Regular cardiac myocyte (primary cell): ENCODE data around the gene CPHXL2. TPM values are rescaled to one million over a fixed set of nuclear protein-coding genes. Genes with fewer than 3 reads are reported as not detected.

ENCODE experiments used
- total RNA-seq: library from RNA; depleted of rRNA; stranded (reverse); fragments of >200 nt; gene quantifications from 2 replicates; pipeline ENCODE4 v1.2.3, GENCODE V29; 2014

CPHXL2 gene
- total RNA-seq = not detected in 2 replicates

GRCh38 chr16:75676909-75677308, at the start of gene CPHXL2:
TSS of gene CPHXL2 (minus strand) at chr16:75677009. CDS start at chr16:75676999, 10 bp downstream.

DNA sequence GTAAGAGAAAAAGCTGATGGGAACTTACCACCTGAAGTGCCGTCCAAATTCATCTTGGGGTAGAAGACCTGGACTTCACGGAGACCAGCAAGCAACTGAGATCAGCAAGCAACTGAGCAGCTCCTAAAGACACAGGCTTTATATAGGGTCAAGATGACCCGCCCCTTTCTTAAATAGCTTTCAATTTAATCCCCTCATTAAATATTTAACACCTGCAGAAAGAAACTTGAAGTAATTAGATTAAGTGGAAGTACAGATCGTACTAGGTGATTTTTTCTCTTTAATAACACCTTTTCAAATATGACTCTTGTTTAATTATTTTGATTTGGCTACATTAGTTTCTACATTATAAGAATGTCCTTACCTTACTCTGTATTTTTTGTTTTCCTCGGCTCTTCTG, 49.6 kb upstream of the CPHXL2 start, which contains the start of gene CPHXL:
Gene CPHXL (minus strand): TSS at position 101 of the 400 bp plus-strand sequence. CDS start 48 bp downstream, at position 53.

DNA sequence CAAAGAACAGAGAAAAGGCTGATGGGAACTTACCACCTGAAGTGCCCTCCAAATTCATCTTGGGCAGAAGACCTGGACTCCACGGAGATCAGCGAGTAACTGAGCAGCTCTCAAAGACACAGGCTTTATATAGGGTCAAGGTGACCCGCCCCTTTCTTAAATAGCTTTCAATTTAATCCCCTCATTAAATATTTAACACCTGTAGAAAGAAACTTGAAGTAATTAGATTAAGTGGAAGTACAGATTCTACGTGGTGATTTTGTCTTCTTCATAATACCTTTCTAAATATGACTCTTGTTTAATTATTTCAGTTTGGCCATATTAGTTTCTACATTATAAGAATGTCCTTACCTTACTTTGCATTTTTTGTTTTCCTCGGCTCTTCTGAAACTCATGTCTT, 24.6 kb upstream of the CPHXL2 start, which contains the start of gene DUXB:
Gene DUXB (minus strand): TSS at position 101 of the 400 bp plus-strand sequence. CDS start 43 bp downstream, at position 58.

GRCh38 chr16:75647492-75648264, 29.1 kb downstream of the CPHXL2 start, which contains the start of the genes KARS1 and TERF2IP:
TSS of gene KARS1 (minus strand) at chr16:75647665. CDS start at chr16:75647639, 26 bp downstream.
TSS of gene TERF2IP (plus strand) at chr16:75647773. CDS start at chr16:75647883, 110 bp downstream.

DNA sequence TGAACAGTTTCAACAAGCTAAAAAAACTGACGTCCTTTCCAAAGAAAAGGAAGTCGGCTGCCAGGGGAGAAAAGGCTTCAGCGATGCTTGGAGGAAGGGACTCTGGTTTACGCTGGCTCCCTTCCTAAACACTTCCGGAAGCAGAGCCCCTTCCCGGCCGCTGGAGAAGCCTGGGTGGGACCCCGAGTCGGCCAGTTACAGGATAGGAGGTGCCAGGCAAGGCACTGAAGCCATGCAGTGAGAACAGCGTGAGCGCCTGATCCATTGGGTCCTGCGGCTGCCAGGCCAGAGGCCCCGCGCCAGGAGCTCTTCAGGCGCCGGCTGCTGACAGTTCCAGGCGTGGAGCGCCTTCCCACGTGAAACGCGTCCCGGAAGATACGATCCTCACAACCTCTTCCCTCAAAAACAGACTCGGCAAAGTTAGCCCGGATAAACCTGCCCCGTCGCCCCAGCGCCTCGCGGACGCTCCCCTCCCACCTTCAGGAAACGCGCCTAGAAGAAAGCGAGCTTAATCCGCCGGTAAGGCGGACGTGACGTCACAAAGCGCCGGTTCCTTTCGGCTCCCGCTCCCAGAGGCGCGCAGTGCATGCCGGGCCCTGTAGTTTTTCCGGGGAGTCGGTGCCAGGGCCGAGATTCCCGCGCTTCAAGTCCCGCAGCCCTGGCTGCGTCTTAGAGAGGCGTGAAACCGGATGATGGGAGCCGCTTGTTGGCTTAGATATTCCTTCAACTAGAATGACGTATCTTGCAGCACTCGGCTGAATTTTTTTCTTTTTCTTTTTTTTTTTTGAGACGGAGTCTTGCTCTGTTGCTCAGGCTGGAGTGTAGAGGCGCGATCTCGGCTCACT, 53.8 kb downstream of the CPHXL2 start, which contains the start of gene ADAT1:
Gene ADAT1 (minus strand): TSS at position 521 of the 845 bp plus-strand sequence. CDS start 2,482 bp downstream, outside the sequence.

Other genes starting within 250 kb of the CPHXL2 start
- 52.5 and 54.4 TPM in 2 replicates for gene CFDP1, start 243.5 kb downstream of the CPHXL2 start, total RNA-seq
- gene TMEM170A, start 212.3 kb downstream of the CPHXL2 start, total RNA-seq = 18.4 and 22.0 TPM in 2 replicates
- gene CHST6, start 181.6 kb downstream of the CPHXL2 start, total RNA-seq = 0.77 and 1.7 TPM in 2 replicates
- gene CHST5, start 140.9 kb downstream of the CPHXL2 start, total RNA-seq = not detected in 2 replicates
- 11.7 and 12.1 TPM in 2 replicates for gene TMEM231, start 120.8 kb downstream of the CPHXL2 start, total RNA-seq
- 35.9 and 42.8 TPM in 2 replicates for gene GABARAPL2, start 110.6 kb downstream of the CPHXL2 start, total RNA-seq
- gene ADAT1, start 53.7 kb downstream of the CPHXL2 start, total RNA-seq = 44.8 and 55.2 TPM in 2 replicates
- gene KARS1, start 29.3 kb downstream of the CPHXL2 start, total RNA-seq = 134 and 196 TPM in 2 replicates
- 51.6 and 61.2 TPM in 2 replicates for gene TERF2IP, start 29.2 kb downstream of the CPHXL2 start, total RNA-seq
- not detected in 2 replicates for gene DUXB, start 24.5 kb upstream of the CPHXL2 start, total RNA-seq
- not detected in 2 replicates for gene CPHXL, start 49.5 kb upstream of the CPHXL2 start, total RNA-seq